ENCODE measurements around the gene GRAMD4.

GRAMD4 gene

DNA sequence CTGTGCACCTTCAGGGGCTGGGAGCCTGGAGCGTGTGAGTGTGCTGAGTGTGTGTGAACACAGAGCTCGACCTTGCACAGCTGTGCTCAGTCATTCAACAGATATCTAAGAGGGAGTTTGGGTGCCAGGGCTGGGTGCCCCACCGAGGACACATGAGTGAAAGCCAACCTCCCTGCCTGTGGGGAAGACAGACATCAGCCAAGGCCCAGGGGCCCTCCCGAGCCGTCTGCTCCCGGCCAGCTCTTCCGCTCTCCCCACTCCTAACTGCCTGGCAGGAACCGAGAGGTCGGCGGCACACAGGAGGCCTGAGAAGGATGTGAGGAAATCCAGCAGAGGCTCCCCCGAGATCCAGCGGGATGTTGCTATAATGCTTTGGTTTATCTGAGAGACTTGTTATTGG, 85.9 kb downstream of the GRAMD4 start:
- H3K4me1 Mint-ChIP-seq, result peaks cover 19% of the 10 kb centered on the region
- TF ChIP-seq, protein P1, sequence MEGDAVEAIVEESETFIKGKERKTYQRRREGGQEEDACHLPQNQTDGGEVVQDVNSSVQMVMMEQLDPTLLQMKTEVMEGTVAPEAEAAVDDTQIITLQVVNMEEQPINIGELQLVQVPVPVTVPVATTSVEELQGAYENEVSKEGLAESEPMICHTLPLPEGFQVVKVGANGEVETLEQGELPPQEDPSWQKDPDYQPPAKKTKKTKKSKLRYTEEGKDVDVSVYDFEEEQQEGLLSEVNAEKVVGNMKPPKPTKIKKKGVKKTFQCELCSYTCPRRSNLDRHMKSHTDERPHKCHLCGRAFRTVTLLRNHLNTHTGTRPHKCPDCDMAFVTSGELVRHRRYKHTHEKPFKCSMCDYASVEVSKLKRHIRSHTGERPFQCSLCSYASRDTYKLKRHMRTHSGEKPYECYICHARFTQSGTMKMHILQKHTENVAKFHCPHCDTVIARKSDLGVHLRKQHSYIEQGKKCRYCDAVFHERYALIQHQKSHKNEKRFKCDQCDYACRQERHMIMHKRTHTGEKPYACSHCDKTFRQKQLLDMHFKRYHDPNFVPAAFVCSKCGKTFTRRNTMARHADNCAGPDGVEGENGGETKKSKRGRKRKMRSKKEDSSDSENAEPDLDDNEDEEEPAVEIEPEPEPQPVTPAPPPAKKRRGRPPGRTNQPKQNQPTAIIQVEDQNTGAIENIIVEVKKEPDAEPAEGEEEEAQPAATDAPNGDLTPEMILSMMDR (IDR thresholded peaks at IDR 0.05), result no peak
- DNase-seq, result no peak
- H3K27me3 Mint-ChIP-seq (ENCODE audit: low read depth, poor library complexity), result no peaks in the 10 kb centered on the region
- no peak overlapping the region for H3K4me3 Mint-ChIP-seq
- peak overlapping the region; percentile 86 for H3K27ac Mint-ChIP-seq
- no peaks in the 10 kb centered on the region for H3K9me3 Mint-ChIP-seq
- H3K36me3 Mint-ChIP-seq (ENCODE audit: low read depth), result peaks cover 76% of the 10 kb centered on the region

DNA sequence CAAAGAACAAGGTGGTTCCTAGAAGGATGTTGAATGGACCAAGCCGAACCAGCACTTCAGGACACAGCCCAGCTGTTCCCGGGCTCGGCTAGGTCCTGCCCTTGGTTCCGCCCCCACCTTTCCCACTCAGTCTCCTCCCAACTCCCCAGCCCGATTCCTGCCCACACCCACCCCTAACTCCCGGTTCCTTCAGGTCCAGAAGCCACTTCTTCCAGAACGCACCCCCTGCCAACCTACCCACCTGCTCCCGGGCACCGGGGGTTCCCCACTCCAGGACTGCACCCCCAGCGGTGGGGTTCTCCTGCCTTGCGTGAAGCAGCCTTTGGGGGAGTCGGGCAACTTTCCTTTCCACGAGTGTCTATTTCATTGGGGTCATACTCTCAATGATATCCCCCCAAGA, 87.1 kb downstream of the GRAMD4 start:
- DNase-seq, result no peak
- no peak overlapping the region for H3K4me3 Mint-ChIP-seq
- TF ChIP-seq, protein P1 (IDR thresholded peaks at IDR 0.05), result no peak
- H3K27ac Mint-ChIP-seq, result no peak overlapping the region
- H3K27me3 Mint-ChIP-seq (ENCODE audit: low read depth, poor library complexity), result no peaks in the 10 kb centered on the region
- H3K9me3 Mint-ChIP-seq, result no peaks in the 10 kb centered on the region
- peaks cover 19% of the 10 kb centered on the region for H3K4me1 Mint-ChIP-seq
- peaks cover 81% of the 10 kb centered on the region for H3K36me3 Mint-ChIP-seq (ENCODE audit: low read depth)

DNA sequence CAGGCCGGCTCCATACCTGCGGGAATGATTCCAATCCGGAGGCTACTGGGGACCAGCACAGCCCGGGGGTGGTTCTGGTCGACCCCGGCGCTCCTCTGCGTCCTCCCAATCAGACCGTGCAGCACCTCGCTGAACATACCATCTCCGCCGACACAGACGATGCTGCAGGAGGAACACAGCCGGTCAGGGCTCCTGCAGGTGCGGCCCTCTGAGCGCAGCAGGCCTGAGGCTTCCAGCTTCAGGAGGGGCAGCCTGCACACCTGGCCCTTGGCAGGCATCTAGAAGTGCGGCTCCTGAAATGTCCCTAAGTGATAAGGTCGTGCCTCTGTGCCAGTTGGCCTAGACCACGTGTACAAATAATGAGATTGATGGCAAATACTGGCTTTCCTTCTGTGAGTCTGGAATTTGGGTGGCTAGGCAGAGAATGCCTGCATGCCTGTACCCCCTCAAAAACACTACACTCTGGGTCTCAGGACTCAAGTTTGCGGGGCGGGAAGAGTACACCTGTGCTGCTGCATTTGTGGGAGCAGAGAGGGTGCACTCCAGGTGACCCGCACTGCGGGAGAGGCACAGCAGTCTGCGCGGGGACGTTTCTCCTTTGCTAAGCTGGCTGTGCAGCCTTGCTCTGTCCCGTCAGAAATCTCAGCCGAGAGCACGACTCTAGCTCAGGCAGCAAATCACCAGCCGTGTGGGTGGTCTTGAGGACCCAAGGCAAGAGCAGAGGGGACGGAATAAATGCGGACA, 87.8 kb downstream of the GRAMD4 start:
- DNase-seq, result no peak
- Mint-ChIP-seq H3K27ac (peak overlapping the region; percentile 66), H3K36me3 (ENCODE audit: low read depth) (peaks cover 82% of the 10 kb centered on the region), H3K9me3 (no peaks in the 10 kb centered on the region), H3K4me3 (no peak overlapping the region), H3K27me3 (ENCODE audit: low read depth, poor library complexity) (no peaks in the 10 kb centered on the region), H3K4me1 (peaks cover 14% of the 10 kb centered on the region)
- TF ChIP-seq, protein P1 (IDR thresholded peaks at IDR 0.05), result no peak

DNA sequence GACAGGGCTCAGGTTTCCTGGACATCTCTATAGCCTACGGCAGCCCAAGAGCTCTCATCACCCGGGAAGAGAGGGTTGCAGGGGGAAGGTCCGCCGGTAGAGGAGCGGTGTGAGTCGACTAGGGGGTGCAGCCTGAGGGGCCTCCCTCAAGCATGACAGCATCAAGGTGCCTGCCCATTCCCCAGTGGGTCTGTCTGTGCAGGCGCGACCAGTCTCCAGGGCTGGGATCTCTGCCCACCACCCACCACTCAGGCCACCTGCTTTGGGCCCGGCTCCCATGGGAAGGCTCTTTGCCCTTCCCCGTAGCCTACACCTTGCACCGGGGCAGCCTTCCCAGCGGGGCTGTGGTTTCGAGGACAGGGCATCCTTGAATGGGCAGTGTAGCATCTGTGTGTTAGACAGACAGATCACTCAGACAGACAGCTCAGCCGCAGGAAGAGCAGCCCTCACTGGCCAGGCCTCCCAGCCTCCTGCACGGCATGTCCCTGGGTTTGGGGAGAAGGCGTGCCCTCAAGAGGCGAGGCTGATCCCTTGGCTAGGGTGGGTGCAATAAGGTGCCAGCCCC, 88.7 kb downstream of the GRAMD4 start:
- Mint-ChIP-seq H3K4me3 (no peak overlapping the region), H3K9me3 (no peaks in the 10 kb centered on the region), H3K36me3 (ENCODE audit: low read depth) (peaks cover 84% of the 10 kb centered on the region), H3K27ac (peak overlapping the region; percentile 78), H3K27me3 (ENCODE audit: low read depth, poor library complexity) (no peaks in the 10 kb centered on the region), H3K4me1 (peaks cover 7% of the 10 kb centered on the region)
- TF ChIP-seq, protein P1 (IDR thresholded peaks at IDR 0.05), result no peak
- no peak for DNase-seq

DNA sequence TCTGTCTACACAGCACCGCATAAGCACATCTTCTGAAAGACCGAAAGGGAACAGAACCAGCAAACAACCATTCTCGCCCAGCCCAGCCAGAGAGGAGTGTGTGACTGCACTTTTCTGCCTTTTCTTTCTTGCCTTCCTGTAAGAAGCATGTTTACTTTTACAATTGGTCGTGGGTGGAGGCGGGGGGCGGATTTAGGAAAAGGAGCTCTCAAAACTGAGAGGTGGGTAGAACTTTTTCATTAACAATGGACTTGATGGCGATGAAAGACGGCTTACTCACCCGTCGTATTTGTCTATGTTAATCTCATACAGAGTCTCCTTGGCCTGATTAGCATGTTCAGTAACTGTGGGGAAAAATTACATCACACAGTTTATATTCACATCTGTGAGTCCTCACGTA, 90.6 kb downstream of the GRAMD4 start:
- H3K27ac Mint-ChIP-seq, result no peak overlapping the region

More for the DNA sequence above, 90.6 kb downstream of the GRAMD4 start:
- H3K27me3 Mint-ChIP-seq (ENCODE audit: low read depth, poor library complexity), result no peaks in the 10 kb centered on the region
- TF ChIP-seq, protein P1 (IDR thresholded peaks at IDR 0.05), result no peak
- no peak for DNase-seq
- no peaks in the 10 kb centered on the region for H3K9me3 Mint-ChIP-seq
- peaks cover 90% of the 10 kb centered on the region for H3K36me3 Mint-ChIP-seq (ENCODE audit: low read depth)
- peaks cover 7% of the 10 kb centered on the region for H3K4me1 Mint-ChIP-seq
- no peak overlapping the region for H3K4me3 Mint-ChIP-seq
